Activated CD4-positive, alpha-beta T cell treated with anti-CD3 and anti-CD28 coated beads, Interleukin-2, amount 50 U/mL, for 48 hours (primary cell): ENCODE measurements around the gene TBPL1.
"Not testable (repeated sequence)": the region's sequence is repeated elsewhere in the genome, so short reads cannot be mapped to it uniquely, and the experiment has no call there.

Experiments
- DNase-seq, 2 experiments: peaks; one replicate each; pipeline ENCODE4 v3.0.0-alpha.2; 2020

TBPL1 gene

DNA sequence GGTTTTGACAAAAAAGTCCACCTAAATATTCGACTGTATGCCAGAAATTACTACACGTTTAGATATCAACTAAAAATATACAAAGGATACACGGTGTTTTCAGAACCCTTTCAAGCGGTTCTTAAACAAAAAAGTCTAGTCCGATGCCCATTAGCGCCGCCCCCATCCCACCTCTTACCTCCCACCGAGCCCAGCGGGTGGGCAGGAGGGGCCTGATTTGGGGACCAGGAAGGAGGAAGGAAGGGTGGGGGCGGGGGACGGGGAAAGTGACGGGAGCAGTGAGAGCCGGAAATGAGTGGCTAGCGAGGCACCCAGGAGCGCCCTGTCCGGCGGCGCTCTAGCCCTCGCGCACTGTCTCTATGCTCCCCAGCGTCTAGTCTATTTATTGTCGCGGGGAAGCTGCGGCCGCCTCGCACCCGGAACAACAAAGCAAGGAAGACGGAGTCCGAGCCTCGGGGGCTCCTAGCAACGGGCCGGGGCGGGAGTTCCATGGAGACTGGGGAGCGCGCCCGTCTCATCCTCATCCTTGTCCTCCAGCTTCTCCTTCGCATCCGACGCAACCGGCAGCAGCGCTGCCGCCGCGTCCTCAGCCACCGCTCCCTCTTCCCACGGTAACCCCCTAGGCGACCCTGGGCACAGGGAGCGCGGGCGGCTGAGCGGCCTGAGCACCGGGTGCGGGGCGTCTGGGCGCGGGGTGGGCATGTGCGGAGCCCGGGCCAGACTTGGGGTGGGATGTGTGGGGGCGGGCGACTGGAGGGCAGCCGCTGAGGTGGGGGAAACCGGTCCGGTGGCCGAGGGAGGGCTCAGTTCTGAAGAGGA lies at the start of gene TBPL1:
TSS of gene TBPL1 (plus strand) at position 410 of the 819 bp plus-strand sequence. CDS start 26,902 bp downstream, outside the sequence.
- DNase-seq, result peak; percentile 93 to 94

GRCh38 chr6:133903855-133904254 lies 49.2 kb upstream of the TBPL1 start:
- DNase-seq, result no peak

DNA sequence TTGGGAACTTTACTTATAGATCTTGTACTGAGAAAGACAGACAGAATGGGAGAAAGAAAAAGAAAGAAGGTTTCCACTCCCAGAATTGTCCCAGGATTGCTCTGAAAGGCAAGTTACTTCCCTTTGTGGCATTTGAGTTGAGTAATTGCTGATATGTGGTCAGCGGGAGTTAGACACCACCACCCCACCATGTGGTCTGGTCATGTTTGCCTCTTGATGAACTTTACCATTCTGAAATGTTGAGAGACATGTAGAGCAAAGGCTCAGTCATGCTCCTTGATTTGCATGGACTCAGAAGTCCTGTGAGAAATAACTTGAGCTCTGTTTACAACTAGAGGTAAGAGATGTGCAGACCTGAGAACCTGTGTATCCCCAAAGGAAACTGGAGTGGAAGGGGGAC lies 47.0 kb upstream of the TBPL1 start:
- DNase-seq, result no peak

- peak; percentile 88 to 90 for DNase-seq
These were observed 36.3 kb upstream of the TBPL1 start for GRCh38 chr6:133916650-133917151.

- no peak for DNase-seq
These were observed 35.2 kb upstream of the TBPL1 start for GRCh38 chr6:133917781-133918180.

DNA sequence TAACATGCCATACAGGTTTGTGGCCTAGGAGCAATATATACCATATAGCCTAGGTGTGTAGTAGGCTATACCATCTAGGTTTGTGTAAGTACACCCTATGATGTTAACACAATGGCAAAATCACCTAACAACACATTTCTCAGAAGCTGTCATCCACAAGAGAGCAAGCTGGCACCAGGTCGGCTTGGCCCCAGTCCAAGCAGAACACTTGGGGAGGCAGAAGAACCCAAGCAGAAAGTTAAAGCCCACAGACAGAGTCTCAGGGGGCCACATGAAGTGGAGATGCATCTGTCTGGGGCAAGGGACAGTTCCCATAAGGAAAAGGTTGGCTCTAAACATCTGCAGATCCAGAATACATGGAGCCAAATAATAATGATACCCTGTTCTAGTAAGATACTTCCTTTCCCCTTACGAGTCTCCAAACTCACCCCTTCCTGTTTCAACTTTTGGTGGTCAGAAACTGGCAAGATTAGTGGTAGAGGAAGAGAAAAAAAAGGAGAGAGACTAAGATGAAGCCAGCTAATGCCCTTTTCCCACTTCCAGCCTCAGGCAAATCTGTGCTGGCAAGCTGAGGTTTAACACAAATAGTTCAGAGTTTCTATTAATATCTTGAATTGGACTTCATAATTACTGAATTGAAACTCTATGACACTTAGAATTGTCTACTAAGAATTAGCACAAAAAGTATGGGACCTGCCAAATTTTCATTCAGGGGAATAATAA lies 34.7 kb upstream of the TBPL1 start:
- DNase-seq, result no peak

DNA sequence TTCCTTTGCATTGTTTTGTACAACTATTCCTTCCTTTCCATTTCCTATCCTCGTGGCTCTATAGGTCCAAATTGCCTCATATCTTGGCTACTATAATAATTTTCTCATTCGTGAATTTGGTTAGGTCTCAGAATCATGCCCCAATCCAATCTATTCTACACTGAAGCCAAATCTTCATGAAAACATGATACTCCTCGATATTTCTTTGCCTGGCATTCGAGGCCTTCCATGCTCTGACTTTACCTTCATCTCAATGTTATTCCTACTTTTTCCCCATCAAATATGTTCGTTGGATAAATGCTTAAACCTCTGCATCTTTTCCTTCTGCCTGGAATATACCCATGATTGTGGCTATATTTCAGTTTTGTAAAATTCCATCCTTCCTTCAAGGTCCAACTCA lies 33.7 kb upstream of the TBPL1 start:
- DNase-seq, result no peak

DNA sequence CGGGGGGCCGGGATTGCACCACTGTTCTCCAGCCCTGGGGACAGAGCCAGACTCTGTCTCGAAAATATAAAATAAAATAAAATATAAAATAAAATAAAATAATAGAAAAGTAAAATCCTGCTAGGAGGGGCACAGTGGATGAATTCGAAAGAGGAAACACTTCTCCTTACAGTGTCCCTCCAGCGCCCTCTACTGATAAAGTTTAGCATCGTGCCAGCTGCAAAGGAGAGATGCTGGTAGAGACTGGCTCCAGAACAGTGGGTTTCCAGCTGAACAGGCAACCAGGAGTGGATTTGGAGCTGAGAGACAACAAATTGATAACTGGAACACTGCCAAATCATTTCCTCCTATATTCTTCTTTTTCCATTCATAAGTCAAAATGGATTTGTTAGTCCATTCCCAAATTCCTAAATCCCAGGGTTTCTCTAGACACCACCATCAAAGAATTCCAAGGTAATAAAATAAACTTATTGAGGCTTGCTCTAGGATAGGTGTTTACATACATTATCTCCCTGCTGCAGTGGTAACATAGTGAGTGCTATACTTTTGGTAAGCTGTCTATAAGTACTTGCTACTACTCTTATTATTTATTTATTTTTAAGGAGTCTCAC lies 31.7 kb upstream of the TBPL1 start:
- peak; percentile 78 to 83 for DNase-seq

DNA sequence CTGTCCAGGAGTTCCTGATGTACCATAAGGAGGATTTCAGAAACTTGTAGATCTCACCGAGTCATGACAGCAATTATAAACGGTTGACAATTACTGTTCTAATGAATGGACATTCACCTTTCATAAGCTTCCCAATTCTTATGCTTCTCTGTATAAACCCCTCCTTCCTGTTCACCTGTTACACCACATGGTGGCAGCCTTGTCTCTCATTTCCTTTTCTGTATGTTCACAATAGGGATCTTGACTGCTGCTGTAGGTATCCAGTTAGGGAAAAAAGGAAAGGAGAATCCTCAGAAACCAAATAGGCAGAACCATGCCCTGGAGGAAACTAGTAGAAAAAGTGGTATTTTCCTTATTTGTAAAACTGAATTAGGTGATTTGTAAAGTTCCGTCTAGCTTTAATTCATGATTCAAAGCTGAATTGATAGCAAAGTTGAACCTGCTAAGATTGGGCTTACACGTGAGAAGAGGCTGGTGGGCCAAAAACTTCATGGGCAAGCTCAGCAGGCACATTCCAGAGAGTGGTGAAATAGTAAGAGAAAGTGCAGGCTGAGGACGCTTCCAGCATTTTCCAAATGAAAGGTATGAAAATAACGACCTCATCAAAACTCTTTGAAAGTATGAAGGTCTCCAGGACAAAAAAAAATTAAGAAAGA lies 29.0 kb upstream of the TBPL1 start:
- peak; percentile 39 to 56 for DNase-seq

DNA sequence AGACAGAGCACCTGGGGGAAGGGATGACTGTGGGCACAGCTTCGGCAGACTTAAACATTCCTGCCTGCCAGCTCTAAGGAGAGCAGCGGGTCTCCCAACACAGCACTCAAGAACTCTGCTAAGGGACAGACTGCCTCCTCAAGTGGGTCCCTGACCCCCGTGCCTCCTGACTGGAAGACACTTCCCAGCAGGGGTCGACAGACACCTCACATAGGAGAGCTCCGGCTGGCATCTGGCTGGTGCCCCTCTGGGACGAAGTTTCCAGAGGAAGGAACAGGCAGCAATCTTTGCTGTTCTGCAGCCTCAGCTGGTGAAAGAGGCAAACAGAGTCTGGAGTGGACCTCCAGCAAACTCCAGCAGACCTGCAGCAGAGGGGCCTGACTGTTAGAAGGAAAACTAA lies 21.8 kb upstream of the TBPL1 start:
- DNase-seq, result not testable (repeated sequence)

DNA sequence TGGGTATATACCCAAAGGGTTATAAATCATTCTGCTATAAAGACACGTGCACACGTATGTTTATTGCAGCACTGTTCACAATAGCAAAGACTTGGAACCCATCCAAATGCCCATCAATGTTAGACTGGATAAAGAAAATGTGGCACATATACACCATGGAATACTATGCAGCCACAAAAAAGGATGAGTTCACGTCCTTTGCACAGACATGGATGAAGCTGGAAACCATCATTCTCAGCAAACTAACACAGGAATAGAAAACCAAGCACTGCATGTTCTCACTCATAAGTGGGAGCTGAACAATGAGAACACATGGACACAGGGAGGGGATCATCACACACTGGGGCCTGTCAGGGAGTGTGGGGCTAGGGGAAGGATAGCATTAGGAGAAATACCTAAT lies 16.7 kb upstream of the TBPL1 start:
- DNase-seq, result not testable (repeated sequence)

DNA sequence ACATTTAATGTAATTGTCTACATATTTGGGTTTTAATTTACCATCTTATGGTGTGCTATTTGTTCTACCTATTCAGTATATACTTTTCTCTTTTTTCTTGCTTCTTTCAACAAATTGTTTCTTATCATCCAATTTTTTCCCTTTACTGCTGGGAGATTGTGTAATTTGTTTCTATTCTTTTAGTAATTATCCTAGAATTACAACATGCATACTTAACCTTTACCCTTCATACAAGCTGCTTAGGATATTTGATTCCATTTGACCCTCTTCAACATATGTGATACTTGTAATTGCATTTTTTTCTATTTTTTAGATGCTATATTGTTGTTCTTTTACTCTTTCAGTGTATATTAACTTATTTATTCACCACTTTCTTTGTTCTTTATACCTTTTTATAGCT lies 15.1 kb upstream of the TBPL1 start:
- DNase-seq, result no peak

DNA sequence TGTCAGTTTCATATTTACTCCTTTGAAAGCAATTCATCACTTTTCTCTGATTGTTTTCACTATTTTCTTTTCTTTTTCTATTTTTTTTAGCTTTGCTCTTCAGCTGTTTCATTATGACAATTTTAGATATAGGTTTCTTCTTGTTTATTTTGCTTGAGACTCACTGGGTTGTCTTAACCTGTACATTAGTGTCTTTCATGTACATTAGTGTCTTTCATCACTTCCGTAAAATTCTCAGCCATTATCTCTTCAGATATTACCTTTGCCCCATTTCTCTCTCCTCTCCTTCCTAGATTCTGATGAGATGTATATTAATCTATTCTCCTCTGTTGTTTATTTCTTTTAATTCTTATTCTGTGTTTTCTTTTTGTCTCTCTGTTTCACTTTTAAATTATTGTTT lies 14.5 kb upstream of the TBPL1 start:
- DNase-seq, result no peak

DNA sequence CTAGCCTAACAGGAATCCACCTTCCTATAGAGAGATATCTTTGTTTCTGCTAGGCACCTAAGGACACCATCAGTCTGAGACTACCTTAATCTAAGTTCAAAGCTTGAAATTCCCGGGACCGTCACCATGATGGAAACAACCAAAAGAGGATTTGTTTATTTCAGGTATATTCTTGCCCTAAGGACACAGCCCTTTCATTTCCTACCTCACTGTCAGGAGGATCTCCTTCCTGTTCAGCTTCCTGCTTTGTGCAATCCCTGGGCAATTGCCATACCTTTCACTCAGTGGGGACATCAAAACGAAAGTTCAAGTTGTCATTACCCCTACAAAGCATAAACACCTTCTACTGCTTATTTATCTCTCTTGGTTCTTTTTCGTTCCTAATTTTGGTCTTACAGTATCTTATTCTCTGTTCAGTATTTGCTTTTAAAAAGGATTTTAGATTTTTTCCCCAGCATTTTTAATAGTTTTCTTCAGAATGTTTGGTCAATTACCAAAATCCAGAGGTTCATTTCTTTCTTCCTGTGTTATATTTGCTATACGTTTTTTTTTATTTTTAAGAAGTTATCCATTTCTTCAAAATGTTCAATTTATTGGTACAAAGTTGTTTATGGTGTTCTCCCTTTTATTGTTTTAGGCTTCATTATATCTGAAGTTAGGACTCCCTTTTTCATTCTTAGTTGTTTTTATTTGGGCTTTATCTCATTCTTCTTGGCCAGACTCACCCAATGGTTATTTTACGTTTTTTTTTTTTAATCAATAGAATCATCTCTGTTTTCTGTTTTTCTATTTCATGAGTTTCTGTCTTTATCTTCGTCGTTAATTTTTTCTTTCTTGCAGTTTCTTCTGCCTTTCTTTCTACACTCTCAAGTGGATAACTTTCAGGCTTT lies 13.0 kb upstream of the TBPL1 start:
- no peak for DNase-seq

DNA sequence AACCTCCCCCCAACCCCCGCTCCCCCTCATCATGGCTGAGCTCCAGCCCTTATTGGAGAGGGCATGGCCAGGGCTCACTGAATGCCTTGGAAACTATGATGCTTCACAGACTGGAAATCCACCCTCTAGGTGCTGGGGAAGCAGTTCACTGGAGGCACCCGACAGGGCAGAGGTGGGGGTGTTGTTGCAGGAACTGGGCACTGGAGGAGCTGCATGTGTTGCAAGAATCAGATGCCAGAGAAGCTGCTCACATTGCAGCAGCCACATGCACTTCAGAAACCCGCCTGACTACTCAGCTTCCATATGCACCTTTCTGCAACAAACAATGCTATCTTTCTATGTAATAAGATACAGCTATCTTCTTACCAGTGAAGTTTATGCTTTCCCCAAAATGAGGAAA lies 7.9 kb upstream of the TBPL1 start:
- no peak for DNase-seq

DNA sequence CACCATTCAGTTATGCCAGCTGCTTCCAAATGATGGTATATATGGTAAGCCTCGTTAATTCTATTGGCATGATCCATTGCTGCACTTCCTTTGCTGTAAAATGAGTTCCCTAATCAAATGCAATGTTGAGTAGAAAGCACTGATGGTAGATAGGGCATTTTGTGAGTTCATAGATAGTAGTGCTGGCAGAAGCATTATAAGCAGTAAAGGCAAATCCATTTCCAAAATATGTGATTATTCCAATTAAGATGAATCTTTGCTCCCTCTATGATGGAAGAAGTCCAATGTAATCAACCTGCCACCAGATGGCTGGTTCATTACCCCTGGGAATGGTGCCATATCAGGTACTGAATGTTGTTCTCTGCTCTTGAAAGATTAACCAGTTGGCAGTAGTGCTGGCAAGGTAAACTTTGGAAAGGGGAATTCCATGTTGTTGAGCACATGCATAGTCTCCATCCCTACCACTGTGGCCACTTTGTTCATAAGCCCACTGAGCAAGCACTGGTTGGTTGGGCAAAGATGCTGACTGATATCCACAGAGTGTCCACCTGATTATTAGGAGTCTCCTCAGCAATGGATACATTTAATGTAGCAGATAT lies 5.6 kb upstream of the TBPL1 start:
- DNase-seq, result no peak

- no peak for DNase-seq
These were observed 4.6 kb upstream of the TBPL1 start for GRCh38 chr6:133948472-133948871.

DNA sequence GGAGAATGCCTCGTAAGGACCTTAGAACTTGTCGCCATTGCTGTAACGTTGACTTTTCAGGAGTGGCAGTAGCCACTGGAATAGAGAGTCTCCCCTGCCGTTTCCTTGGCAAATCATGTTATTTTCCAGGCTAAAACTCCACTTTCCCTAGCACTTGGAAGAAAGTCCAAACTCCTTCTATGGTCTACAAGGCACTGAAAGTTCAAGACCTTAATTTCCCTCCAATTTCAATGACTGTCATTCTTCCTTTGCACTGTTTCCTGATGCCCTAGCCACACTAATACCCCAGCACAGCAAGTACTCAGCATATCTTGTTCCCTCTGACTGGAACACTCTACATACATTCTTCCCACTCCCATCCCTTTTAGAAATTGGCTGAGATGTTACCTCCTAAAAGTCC lies 1.8 kb upstream of the TBPL1 start:
- no peak for DNase-seq

DNA sequence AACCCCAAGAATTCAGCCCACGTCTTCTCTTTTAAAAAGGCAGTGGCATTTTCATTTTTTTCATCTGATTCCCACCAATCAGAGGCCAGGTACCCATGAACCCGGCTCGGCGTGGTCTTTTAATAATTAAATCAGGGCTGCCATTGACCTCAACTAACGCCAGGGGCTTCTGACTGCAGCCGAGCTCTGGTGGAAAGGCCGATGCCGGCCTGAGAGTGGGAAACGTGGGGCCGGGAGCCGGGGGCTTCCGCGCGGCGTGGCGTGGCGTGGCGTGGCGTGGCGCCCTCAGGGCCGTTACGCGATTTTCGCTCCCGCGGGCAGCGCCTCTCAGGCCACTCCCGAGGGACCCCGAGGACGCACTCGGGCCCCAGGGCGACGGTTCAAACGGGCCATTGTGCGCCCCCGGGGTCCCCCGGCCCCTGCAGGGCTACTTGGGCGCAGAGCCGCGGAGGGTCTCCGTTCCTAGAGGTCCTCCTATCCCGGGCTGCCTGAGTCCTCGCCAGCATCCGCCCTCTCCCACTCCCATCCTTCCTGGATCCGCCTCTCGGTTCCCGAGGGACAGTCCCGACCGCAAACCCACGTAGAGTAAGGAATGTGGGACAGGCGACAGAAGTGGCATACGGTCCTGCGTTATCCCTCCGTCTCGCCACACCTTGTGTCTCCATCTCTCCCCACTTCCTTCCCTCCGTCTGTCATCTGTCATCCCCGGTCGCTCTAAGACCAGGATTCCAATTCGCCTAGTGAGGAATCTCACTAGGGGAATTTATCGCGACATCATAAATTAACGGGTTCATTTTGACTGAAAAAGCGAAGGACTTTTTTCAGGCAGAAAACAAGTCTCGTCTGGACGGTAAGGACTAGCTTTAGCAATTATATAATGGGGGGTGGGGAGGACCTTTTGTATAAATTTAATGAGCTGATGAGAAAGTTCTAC lies 876 bp upstream of the TBPL1 start:
- DNase-seq, result peak; percentile 37 to 45

DNA sequence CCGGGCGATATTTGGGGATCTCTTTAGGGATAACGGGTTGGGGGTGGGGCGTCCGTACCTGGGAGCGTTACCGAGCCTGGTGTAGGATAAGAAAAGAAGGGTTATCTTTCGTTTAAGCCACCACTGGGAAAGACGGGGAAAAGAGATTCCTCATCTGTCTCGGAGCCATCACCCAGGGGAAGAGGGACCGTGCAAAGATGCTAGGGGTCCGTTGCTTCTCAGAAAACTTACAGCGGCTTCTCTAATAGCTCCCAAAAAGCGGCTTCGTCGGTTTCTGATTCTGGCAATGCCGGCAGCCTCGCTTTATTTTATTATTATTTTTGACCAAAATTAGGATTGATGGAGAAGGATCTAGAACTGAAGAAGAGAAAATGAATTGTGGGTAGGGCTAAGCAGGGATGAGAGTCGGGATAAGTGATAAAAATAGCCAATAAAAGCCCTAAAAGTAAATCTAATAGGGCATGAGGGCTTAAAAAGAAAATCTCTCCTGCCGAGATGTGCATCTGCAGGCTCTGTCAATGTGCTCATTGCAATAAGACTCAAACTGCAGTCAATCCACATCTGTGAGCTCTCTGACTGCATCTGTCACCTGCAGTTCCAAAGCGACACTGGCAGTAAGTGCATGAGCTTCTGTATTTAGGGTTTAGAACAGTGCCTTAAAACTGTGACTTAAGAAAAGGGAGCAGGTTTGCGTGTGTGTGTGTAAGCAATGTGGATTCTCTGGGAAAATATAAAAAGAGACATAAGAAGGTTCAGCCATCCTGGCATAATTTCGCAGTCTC lies 801 bp downstream of the TBPL1 start:
- DNase-seq, result peak in 1 of 2 experiments; percentile 19
